Neural progenitor cell (in vitro differentiated cells): Measurements from ENCODE around the gene MEP1A. TPM values are rescaled to one million over a fixed set of nuclear protein-coding genes. Genes with fewer than 3 reads are reported as not detected.

ENCODE experiments used
- DNase-seq: peaks from one replicate; pipeline ENCODE4 v3.0.0-alpha.2; 2016; ENCODE audit warnings: low spot score
- H2AFZ ChIP-seq: fragments of 200-600 bp; sonication (generic); replicated peaks from 2 replicates; pipeline ENCODE4 v1.6.1; 2016; ENCODE audit warnings: antibody characterized with exemption
- H3F3A ChIP-seq: fragments of 200-600 bp; sonication (generic); 2 replicates; pipeline ENCODE4 v1.6.1; 2016; ENCODE audit warnings: antibody characterized with exemption, low read depth
- H3K27ac ChIP-seq: fragments of 200-600 bp; sonication (generic); 2 replicates; pipeline ENCODE4 v1.5.1; 2016; ENCODE audit warnings: mild to moderate bottlenecking
- H3K27me3 ChIP-seq: fragments of 200-600 bp; sonication (generic); 2 replicates; pipeline ENCODE4 v1.6.1; 2016; ENCODE audit warnings: mild to moderate bottlenecking, moderate library complexity
- H3K36me3 ChIP-seq: fragments of 200-600 bp; sonication (generic); 2 replicates; pipeline ENCODE4 v1.5.1; 2016
- H3K4me1 ChIP-seq: fragments of 200-600 bp; sonication (generic); 2 replicates; pipeline ENCODE4 v1.6.1; 2016; ENCODE audit warnings: mixed run types
- H3K4me2 ChIP-seq: fragments of 200-600 bp; sonication (generic); 2 replicates; pipeline ENCODE4 v1.6.1; 2016
- H3K4me3 ChIP-seq: fragments of 200-600 bp; sonication (generic); 2 replicates; pipeline ENCODE4 v1.5.1; 2016
- H3K79me2 ChIP-seq: fragments of 200-600 bp; sonication (generic); 2 replicates; pipeline ENCODE4 v1.6.1; 2016; ENCODE audit warnings: low read depth
- H3K9ac ChIP-seq: fragments of 200-600 bp; sonication (generic); 2 replicates; pipeline ENCODE4 v1.6.1; 2016
- H3K9me3 ChIP-seq: fragments of 200-600 bp; sonication (generic); 2 replicates; pipeline ENCODE4 v1.5.1; 2016; ENCODE audit warnings: low read depth
- H4K20me1 ChIP-seq: fragments of 200-600 bp; sonication (generic); 2 replicates; pipeline ENCODE4 v1.6.1; 2016; ENCODE audit warnings: low read depth
- H3K27ac Mint-ChIP-seq: 3 replicates; pipeline ENCODE4 v1.8.0; 2021; ENCODE audit warnings: mixed read lengths
- H3K27me3 Mint-ChIP-seq: 2 replicates; pipeline ENCODE4 v1.8.0; 2022; ENCODE audit warnings: low read depth, mild to moderate bottlenecking, inconsistent platforms, moderate library complexity, mixed read lengths; ENCODE audit not compliant: insufficient read depth
- H3K36me3 Mint-ChIP-seq: 3 replicates; pipeline ENCODE4 v1.8.0; 2021; ENCODE audit warnings: mixed read lengths
- H3K4me1 Mint-ChIP-seq: 3 replicates; pipeline ENCODE4 v1.8.0; 2021; ENCODE audit warnings: mixed read lengths
- H3K4me3 Mint-ChIP-seq: 3 replicates; pipeline ENCODE4 v1.8.0; 2021; ENCODE audit warnings: mild to moderate bottlenecking, moderate library complexity, mixed read lengths
- H3K9me3 Mint-ChIP-seq: 3 replicates; pipeline ENCODE4 v1.8.0; 2020; ENCODE audit warnings: mixed read lengths
- EZH2 ChIP-seq: fragments of 200-600 bp; sonication (generic); IDR thresholded peaks from 2 replicates; pipeline ENCODE4 v1.6.1; 2017; ENCODE audit warnings: antibody characterized with exemption, mild to moderate bottlenecking, moderate library complexity
- EZH2phosphoT487 ChIP-seq: fragments of 200-600 bp; sonication (generic); IDR thresholded peaks from 2 replicates; pipeline ENCODE4 v1.6.1; 2017; ENCODE audit warnings: antibody characterized with exemption
- total RNA-seq: library from RNA; depleted of rRNA; stranded (reverse); fragments of >200 nt; gene quantifications from 2 replicates; pipeline ENCODE4 v1.2.3, GENCODE V29; 2015; ENCODE audit warnings: low replicate concordance
- TF ChIP-seq, protein P1 (sequence below): fragments of 200-600 bp; sonication (generic); IDR thresholded peaks from 2 replicates; pipeline ENCODE4 v1.5.1; 2017; ENCODE audit warnings: antibody characterized with exemption, mild to moderate bottlenecking

MEP1A gene
- total RNA-seq, 1 donor from 2014 or later = not detected

DNA sequence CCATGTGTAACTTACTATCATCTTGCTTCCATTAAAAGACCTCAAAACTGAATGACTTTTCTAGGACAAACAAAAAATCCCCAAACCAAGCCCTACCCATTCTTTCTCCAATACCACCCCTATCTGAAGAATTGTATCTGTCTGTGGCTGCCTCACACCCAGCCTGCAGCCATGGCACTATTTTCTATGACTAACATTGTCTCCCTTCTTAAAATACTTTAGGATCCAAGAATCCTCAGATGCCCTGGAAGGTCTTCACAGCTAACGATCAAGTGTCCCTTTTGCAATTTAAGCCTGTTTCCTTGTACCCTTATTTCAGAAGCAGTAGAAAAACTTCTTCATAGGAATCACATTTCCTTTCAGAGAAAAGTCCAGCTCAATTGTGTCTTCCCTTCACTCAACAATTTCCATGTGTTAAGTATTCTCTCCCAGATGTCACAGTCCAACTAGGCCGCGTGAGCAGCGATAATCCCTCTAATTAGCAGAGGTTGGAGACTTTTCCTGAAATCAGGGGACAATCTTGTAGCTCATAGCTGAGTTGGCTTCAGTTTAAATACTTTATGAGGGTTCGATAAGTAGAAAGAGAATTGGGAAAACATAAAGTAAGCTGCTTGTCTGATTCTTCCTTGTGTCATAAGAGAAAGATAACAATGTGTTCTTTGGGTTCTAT, 5.2 kb upstream of the MEP1A start:
- Mint-ChIP-seq H3K4me1 (no peaks in the 10 kb centered on the region), H3K9me3 (no peaks in the 10 kb centered on the region), H3K27me3 (no peaks in the 10 kb centered on the region), H3K36me3 (no peaks in the 10 kb centered on the region), H3K4me3 (no peak overlapping the region), H3K27ac (no peak overlapping the region)
- Histone ChIP-seq H3K27me3 (no peaks in the 10 kb centered on the region), H2AFZ (no peak overlapping the region), H3K9me3 (no peaks in the 10 kb centered on the region), H3K4me1 (no peaks in the 10 kb centered on the region), H4K20me1 (no peaks in the 10 kb centered on the region), H3K36me3 (no peaks in the 10 kb centered on the region), H3K4me2 (no peak overlapping the region), H3F3A (no peaks in the 10 kb centered on the region), H3K9ac (no peak overlapping the region), H3K27ac (no peak overlapping the region), H3K4me3 (no peak overlapping the region), H3K79me2 (no peaks in the 10 kb centered on the region)
- no peak for DNase-seq
- TF ChIP-seq EZH2 = no peak
- TF ChIP-seq EZH2phosphoT487 = no peak
- TF ChIP-seq, protein P1, sequence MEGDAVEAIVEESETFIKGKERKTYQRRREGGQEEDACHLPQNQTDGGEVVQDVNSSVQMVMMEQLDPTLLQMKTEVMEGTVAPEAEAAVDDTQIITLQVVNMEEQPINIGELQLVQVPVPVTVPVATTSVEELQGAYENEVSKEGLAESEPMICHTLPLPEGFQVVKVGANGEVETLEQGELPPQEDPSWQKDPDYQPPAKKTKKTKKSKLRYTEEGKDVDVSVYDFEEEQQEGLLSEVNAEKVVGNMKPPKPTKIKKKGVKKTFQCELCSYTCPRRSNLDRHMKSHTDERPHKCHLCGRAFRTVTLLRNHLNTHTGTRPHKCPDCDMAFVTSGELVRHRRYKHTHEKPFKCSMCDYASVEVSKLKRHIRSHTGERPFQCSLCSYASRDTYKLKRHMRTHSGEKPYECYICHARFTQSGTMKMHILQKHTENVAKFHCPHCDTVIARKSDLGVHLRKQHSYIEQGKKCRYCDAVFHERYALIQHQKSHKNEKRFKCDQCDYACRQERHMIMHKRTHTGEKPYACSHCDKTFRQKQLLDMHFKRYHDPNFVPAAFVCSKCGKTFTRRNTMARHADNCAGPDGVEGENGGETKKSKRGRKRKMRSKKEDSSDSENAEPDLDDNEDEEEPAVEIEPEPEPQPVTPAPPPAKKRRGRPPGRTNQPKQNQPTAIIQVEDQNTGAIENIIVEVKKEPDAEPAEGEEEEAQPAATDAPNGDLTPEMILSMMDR = no peak

GRCh38 chr6:46788791-46789190, 4.4 kb upstream of the MEP1A start:
- no peaks in the 10 kb centered on the region for H3K4me1 ChIP-seq
- no peaks in the 10 kb centered on the region for H3K36me3 ChIP-seq
- no peak for DNase-seq
- H3K4me2 ChIP-seq = no peak overlapping the region
- Mint-ChIP-seq H3K36me3 (no peaks in the 10 kb centered on the region), H3K27me3 (no peaks in the 10 kb centered on the region), H3K27ac (no peak overlapping the region), H3K4me1 (no peaks in the 10 kb centered on the region), H3K4me3 (no peak overlapping the region), H3K9me3 (no peaks in the 10 kb centered on the region)
- H2AFZ ChIP-seq = no peak overlapping the region
- H3F3A ChIP-seq = no peaks in the 10 kb centered on the region
- H3K9ac ChIP-seq = no peak overlapping the region
- no peaks in the 10 kb centered on the region for H3K27me3 ChIP-seq
- H4K20me1 ChIP-seq = no peaks in the 10 kb centered on the region
- no peaks in the 10 kb centered on the region for H3K9me3 ChIP-seq
- H3K4me3 ChIP-seq = no peak overlapping the region
- no peaks in the 10 kb centered on the region for H3K79me2 ChIP-seq
- TF ChIP-seq, protein P1 = no peak
- TF ChIP-seq EZH2phosphoT487 = no peak
- no peak for TF ChIP-seq EZH2
- no peak overlapping the region for H3K27ac ChIP-seq

DNA sequence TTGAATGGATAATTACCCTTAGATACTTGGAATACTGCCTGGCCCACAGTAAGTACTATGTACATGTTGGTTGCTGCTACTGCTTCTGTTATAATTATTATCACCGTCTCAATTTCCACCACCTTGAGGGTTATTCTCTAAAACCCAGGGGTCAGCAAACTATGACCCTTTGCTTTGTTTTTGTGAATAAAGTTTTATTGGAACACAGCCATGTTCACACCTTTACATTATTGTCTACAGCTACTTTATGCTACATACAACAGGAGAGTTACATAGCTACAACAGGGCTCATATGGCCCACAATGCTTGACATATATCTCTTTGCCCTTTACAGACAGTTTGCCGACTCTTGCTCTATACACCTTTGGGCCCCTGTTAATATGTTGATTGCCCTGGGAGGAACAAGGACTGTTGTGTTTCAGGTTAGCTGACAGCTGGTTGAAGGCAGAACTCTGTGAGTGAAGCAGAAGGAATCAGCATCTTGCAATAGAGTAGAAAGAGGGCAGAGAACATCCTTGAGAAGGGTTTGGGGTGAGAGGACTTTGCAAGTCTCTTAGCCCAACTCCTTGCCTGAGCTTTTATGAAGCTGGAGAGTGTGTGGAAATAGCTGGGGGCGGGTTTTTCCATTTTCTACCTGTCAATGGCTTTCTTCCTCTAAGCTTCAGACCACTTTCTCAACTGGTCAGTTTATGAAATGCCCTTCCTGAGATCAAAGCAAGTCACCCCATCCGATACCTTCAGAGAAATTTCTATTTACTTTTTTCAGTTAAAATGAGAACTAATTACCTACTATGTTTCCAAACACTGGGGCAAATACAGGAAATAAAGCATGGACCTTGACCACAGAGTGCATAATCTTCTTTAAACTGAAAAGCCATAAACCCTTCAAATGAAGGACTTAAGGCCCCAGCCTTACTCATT, 3.5 kb upstream of the MEP1A start:
- Histone ChIP-seq H3K79me2 (no peaks in the 10 kb centered on the region), H2AFZ (no peak overlapping the region), H3K36me3 (no peaks in the 10 kb centered on the region), H3K27ac (no peak overlapping the region), H3K9ac (no peak overlapping the region), H3K27me3 (no peaks in the 10 kb centered on the region), H3K9me3 (no peaks in the 10 kb centered on the region), H3F3A (no peaks in the 10 kb centered on the region), H3K4me2 (no peak overlapping the region), H4K20me1 (no peaks in the 10 kb centered on the region), H3K4me3 (no peak overlapping the region), H3K4me1 (no peaks in the 10 kb centered on the region)
- no peak overlapping the region for H3K4me3 Mint-ChIP-seq
- H3K27me3 Mint-ChIP-seq = no peaks in the 10 kb centered on the region
- TF ChIP-seq, protein P1 = no peak
- TF ChIP-seq EZH2 (no peak), EZH2phosphoT487 (no peak)
- no peak for DNase-seq
- H3K4me1 Mint-ChIP-seq = no peaks in the 10 kb centered on the region
- H3K27ac Mint-ChIP-seq = no peak overlapping the region
- no peaks in the 10 kb centered on the region for H3K36me3 Mint-ChIP-seq
- no peaks in the 10 kb centered on the region for H3K9me3 Mint-ChIP-seq
